Transverse colon (tissue), 4 donors: ENCODE measurements around the gene PRKG1. TPM values are rescaled to one million over a fixed set of nuclear protein-coding genes. Genes with fewer than 3 reads are reported as not detected.

Experiments used
- DNase-seq: peaks from one replicate; pipeline ENCODE4 v3.0.0-alpha.2; 2019
- H3K27ac ChIP-seq, 4 donors: fragments of 200-600 bp; sonication (generic); 2 replicates each; pipeline ENCODE4 v1.5.1; 2016 to 2018; ENCODE audit warnings: inconsistent platforms in 4 of 4
- H3K27me3 ChIP-seq: fragments of 200-600 bp; sonication (generic); 2 replicates; pipeline ENCODE4 v1.5.1; 2017; ENCODE audit warnings: inconsistent platforms
- H3K36me3 ChIP-seq, 4 donors: fragments of 200-600 bp; sonication (generic); 2 replicates each; pipeline ENCODE4 v1.5.1; 2017 to 2019; ENCODE audit warnings: inconsistent platforms in 4 of 4
- H3K4me1 ChIP-seq, 4 donors: fragments of 200-600 bp; sonication (generic); 2 replicates each; pipeline ENCODE4 v1.5.1; 2017 to 2020; ENCODE audit warnings: inconsistent platforms in 4 of 4
- H3K4me3 ChIP-seq, 4 donors: fragments of 200-600 bp; sonication (generic); 1 replicate in 1 of 4; 2 replicates in 3 of 4; pipeline versions ENCODE4 v1.5.1 to v1.6.1; 2017 to 2019; ENCODE audit warnings: inconsistent platforms in 4 of 4
- H3K9me3 ChIP-seq, 2 donors: fragments of 200-600 bp; sonication (generic); 2 replicates each; pipeline ENCODE4 v1.5.1; 2017 to 2019; ENCODE audit warnings: inconsistent platforms in 2 of 2
- EP300 ChIP-seq: sonication (generic); formaldehyde crosslinking; IDR thresholded peaks from one replicate; pipeline ENCODE4 v1.6.1; 2017; ENCODE audit warnings: antibody characterized with exemption, low read depth
- POLR2A ChIP-seq: fragments of 450-650 bp; IDR thresholded peaks from one replicate; pipeline ENCODE4 v1.6.1; 2016; ENCODE audit warnings: antibody characterized with exemption, mild to moderate bottlenecking, moderate library complexity
- POLR2AphosphoS5 ChIP-seq, 3 donors: sonication (generic); formaldehyde crosslinking; IDR thresholded peaks; one replicate each; pipeline ENCODE4 v1.6.1; 2016; ENCODE audit warnings: antibody characterized with exemption in 3 of 3
- WGBS, 2 donors: methylation state at CpG; one replicate each; pipeline ENCODE4 v1.1.5; 2018; ENCODE audit warnings: low coverage in 1 of 2; 5-methylcytosine and 5-hydroxymethylcytosine counted together
- in situ Hi-C, 4 donors: fragments of 200-750 bp; cut with MboI; loops; one replicate each; pipeline versions ENCODE4 v1.15.0 to v1.15.1; 2017; ENCODE audit warnings: low sequenced_read_pairs in 3 of 4, low pct_ligation_motif_present in 1 of 4, low pct_unique_long_range_greater_than_20kb in 1 of 4
- intact Hi-C: fragments of 100-400 bp; cut with DNase I; formaldehyde crosslinking; loops from one replicate; pipeline ENCODE4 v1.15.1; 2023; ENCODE audit warnings: low total_unique reads
- total RNA-seq, 4 donors: library from RNA; depleted of rRNA; stranded (reverse); fragments of >200 nt; gene quantifications; one replicate each; pipeline ENCODE4 v1.1.0, GENCODE V29; 2016
- TF ChIP-seq, protein P1 (sequence below), 5 experiments: fragments of 200-600 bp in 3 of 5; fragments of 450-650 bp in 2 of 5; sonication (generic) in 3 of 5; IDR thresholded peaks; 1 replicate in 2 of 5; 2 replicates in 3 of 5; pipeline ENCODE4 v1.5.1; 2016 to 2017; ENCODE audit warnings: antibody characterized with exemption in 5 of 5, inconsistent platforms in 3 of 5, mild to moderate bottlenecking in 2 of 5, moderate library complexity in 1 of 5

The PRKG1 gene
- total RNA-seq, 4 donors from 2014 or later: 17.6 to 30.6 (median 26.9) TPM

DNA sequence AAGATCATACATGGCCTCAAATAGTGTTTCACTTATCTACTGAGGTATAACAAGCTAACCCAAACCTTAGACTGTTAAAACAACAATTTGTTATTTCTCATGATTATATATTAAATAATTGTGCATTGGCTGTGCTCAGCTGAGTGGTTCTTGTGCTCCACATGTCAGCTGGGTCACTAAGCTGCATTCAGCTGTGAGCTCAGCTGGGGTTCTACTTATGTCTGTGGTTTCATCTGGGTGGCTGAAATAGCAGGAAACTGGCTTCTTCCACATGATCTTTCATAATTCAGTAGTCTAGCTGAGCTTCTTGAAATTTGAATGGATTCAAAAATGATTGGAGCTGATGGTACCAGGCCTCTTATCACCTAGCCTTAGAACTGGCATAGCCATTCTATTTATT is 806.9 kb downstream of the PRKG1 start:
- DNase-seq: no peak
- no peak overlapping the region for H3K4me3 ChIP-seq
- H3K36me3 ChIP-seq: no peaks in the 10 kb centered on the region
- no peaks in the 10 kb centered on the region for H3K27me3 ChIP-seq
- in situ Hi-C loops (no loop called here), intact Hi-C loops (no loop called here)
- peaks cover 0 to 12% (median 0%) of the 10 kb centered on the region in 4 donors for H3K4me1 ChIP-seq
- H3K27ac ChIP-seq: no peak overlapping the region
- H3K9me3 ChIP-seq: no peaks in the 10 kb centered on the region
- TF ChIP-seq POLR2AphosphoS5 (IDR thresholded peaks at IDR 0.05) (no peak), POLR2A (no peak), EP300 (no peak)
- TF ChIP-seq, protein P1, sequence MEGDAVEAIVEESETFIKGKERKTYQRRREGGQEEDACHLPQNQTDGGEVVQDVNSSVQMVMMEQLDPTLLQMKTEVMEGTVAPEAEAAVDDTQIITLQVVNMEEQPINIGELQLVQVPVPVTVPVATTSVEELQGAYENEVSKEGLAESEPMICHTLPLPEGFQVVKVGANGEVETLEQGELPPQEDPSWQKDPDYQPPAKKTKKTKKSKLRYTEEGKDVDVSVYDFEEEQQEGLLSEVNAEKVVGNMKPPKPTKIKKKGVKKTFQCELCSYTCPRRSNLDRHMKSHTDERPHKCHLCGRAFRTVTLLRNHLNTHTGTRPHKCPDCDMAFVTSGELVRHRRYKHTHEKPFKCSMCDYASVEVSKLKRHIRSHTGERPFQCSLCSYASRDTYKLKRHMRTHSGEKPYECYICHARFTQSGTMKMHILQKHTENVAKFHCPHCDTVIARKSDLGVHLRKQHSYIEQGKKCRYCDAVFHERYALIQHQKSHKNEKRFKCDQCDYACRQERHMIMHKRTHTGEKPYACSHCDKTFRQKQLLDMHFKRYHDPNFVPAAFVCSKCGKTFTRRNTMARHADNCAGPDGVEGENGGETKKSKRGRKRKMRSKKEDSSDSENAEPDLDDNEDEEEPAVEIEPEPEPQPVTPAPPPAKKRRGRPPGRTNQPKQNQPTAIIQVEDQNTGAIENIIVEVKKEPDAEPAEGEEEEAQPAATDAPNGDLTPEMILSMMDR (IDR thresholded peaks at IDR 0.05): no peak

DNA sequence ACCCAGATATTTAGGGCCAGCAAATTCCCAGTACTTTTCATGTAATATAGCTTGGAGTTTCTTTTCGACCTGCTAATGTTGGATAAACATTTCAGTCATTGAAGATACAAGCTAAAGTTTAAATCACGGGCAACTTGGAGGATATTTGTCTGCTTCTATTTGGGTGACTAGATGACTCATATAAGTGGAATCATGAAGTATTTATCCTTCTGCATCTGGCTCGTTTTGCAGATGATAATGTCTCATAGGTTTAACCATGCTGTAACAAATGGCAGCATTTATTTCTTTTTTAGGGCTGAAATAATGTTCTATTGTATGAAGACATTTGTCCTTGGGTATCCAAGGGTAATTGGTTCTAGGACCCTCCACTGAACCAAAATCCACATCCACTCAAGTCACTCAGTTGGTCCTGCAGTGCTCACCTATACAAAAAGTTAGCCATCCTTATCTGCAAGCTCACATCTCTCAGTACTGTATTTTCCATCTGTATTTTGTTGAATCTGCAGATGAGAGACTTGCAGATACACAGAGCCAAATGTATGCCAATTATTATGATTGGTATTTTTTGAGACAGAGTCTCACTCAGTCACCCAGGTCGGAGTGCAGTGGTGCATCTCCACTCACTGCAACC is 812.3 kb downstream of the PRKG1 start:
- Histone ChIP-seq H3K27me3 (no peaks in the 10 kb centered on the region), H3K4me3 (no peak overlapping the region), H3K27ac (no peak overlapping the region), H3K4me1 (no peaks in the 10 kb centered on the region), H3K36me3 (no peaks in the 10 kb centered on the region), H3K9me3 (no peaks in the 10 kb centered on the region)
- intact Hi-C loops (no loop called here), in situ Hi-C loops (no loop called here)
- TF ChIP-seq POLR2A (no peak), POLR2AphosphoS5 (IDR thresholded peaks at IDR 0.05) (no peak), EP300 (no peak)
- TF ChIP-seq, protein P1 (IDR thresholded peaks at IDR 0.05): no peak
- WGBS, 2 donors: 62 to 63% methylated on average over 4 of the region's 4 CpGs
- no peak for DNase-seq

DNA sequence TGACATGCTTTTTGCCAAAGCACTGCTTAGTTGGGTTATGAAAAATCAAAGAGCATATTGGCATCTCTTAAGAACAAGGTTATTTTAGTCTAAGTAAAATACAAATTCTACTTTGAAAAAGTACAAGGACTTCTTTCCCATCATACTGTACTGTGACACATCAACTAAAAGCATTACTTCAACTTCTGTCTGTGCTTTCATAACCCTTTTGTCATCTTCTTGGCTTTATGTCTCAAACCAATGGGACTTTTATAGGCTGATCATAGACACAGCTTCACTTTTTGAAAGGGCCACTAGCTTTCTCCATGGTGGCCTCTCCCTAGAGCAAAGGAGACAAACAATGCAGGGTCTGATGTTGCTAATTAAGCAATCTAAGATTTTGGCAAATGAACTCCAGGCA is 814.0 kb downstream of the PRKG1 start:
- TF ChIP-seq POLR2A (no peak), POLR2AphosphoS5 (IDR thresholded peaks at IDR 0.05) (no peak), EP300 (no peak)
- TF ChIP-seq, protein P1 (IDR thresholded peaks at IDR 0.05): no peak
- Histone ChIP-seq H3K27ac (no peak overlapping the region), H3K4me3 (no peak overlapping the region), H3K9me3 (no peaks in the 10 kb centered on the region), H3K36me3 (no peaks in the 10 kb centered on the region), H3K4me1 (no peaks in the 10 kb centered on the region), H3K27me3 (no peaks in the 10 kb centered on the region)
- no peak for DNase-seq
- intact Hi-C loops: no loop called here
- in situ Hi-C loops: no loop called here

GRCh38 chr10:51892313-51892712 is 818.0 kb downstream of the PRKG1 start:
- TF ChIP-seq POLR2AphosphoS5 (IDR thresholded peaks at IDR 0.05): no peak
- TF ChIP-seq POLR2A: no peak
- no peaks in the 10 kb centered on the region for H3K27me3 ChIP-seq
- in situ Hi-C loops: no loop called here
- no peak overlapping the region for H3K27ac ChIP-seq
- WGBS, 2 donors: 50 to 78% methylated on average over 1 of the region's 1 CpG
- peaks cover 0 to 5% (median 0%) of the 10 kb centered on the region in 4 donors for H3K4me1 ChIP-seq
- H3K36me3 ChIP-seq: no peaks in the 10 kb centered on the region
- H3K9me3 ChIP-seq: no peaks in the 10 kb centered on the region
- intact Hi-C loops: no loop called here
- DNase-seq: no peak
- H3K4me3 ChIP-seq: no peak overlapping the region
